Colon (tissue), 2 donors: ENCODE results near the gene CCDC77.

Source experiments
- FAIRE-seq: peaks from 2 replicates; lab custom pipeline; 2012; peaks lifted over from hg19 to GRCh38; lab: Jason Lieb, UNC
- donor health status: control.
- donor health status: control.

Gene CCDC77

DNA sequence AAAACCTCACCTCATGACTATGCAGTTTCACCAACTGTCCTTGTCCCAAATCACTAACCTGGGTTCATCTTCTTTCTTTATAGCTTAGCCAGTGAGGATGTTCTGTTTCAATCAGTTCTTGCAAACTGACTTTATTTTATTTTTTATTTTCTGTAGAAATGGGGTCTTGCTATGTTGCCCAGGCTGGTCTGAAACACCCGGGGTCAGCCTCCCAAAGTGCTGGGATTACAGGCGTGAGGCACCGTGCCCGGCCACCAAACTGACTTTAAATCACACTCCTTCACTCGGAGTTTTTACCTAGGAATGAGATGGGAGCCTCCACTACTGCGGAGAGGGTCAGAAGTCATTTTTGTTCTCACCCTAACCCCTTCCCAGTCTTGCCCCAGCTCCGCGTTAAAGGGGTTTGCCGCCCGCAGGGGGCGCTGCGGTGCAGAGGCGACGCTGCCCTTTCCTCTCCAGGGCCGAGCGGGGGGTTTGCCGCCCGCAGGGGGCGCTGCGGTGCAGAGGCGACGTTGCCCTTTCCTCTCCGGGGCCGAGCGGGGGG is 51.3 kb downstream of the CCDC77 start:
- no peak for FAIRE-seq

DNA sequence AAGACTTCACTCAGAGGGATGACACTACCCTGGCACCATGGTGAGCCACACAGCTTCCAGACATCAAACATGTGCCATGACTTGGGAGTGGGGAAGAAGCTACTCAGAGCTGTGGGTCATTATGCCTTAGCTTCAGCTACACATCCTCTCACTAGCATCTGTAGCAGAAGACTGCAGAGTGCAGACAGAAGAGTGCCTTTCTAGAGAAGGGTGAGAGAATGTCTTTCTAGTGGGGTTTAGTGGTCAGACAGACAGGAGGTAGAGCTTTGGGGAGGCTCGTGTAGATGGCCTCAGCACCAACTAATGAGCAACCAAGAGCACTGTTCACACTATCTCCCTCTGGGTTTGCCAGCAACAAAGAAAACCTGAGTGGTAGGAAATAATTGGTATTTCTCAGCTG is 53.4 kb downstream of the CCDC77 start:
- FAIRE-seq: no peak

DNA sequence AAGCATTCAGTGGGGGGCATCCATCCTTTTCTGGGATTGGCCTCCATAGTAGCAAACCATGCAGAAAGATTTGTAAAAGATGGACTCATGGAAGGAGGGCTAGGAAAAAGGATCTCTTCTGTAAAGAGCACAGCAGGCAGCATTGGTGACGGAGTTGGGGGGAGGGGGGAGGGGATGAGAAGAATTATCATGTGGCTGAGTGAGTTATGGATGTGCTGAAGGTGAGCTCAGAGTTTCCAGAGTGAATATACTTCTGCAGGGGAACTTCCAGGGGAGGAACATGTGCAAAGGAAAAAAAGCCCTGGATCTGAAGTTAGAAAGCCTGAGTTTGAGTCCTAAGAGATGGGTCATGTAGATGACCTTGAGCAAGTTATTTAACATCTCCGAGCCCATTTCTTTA is 54.4 kb downstream of the CCDC77 start:
- FAIRE-seq: no peak

DNA sequence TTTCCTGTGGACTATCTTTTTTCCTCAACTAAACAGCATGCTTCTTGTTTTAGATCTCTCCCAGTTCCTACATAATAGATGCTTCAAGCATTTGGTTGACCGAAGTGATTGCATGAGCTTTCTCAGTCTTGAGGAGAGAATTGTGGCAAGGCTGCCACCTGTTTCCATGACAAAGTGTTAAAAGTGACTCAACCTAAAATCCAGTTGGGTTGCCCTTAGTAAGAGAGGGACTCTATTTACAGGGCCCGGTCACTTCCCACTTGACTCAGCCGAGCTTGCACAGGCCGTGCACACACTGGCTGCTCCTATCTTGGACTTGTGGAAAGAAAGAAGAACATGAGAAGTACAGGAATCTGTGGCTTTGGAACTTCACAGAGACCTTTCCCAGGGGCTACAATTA is 56.2 kb downstream of the CCDC77 start:
- FAIRE-seq: no peak

DNA sequence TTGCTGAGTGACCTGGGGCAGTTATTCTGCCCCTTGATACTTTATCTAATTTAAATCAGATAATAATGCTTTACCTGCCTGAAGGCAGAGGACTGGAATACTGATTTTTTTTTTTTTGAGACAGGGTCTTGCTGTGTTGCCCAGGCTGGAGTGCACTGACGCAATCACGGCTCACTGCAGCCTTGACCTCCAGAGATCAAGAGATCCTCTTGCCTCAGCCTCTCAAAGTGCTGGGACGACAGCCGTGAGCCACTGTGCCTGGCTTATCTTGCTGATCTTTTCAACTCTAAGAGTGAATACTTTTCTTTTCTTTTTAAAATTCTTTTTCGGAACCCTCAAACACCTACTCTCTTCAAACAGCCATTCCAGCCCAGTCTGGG is 57.6 kb downstream of the CCDC77 start:
- FAIRE-seq: no peak

DNA sequence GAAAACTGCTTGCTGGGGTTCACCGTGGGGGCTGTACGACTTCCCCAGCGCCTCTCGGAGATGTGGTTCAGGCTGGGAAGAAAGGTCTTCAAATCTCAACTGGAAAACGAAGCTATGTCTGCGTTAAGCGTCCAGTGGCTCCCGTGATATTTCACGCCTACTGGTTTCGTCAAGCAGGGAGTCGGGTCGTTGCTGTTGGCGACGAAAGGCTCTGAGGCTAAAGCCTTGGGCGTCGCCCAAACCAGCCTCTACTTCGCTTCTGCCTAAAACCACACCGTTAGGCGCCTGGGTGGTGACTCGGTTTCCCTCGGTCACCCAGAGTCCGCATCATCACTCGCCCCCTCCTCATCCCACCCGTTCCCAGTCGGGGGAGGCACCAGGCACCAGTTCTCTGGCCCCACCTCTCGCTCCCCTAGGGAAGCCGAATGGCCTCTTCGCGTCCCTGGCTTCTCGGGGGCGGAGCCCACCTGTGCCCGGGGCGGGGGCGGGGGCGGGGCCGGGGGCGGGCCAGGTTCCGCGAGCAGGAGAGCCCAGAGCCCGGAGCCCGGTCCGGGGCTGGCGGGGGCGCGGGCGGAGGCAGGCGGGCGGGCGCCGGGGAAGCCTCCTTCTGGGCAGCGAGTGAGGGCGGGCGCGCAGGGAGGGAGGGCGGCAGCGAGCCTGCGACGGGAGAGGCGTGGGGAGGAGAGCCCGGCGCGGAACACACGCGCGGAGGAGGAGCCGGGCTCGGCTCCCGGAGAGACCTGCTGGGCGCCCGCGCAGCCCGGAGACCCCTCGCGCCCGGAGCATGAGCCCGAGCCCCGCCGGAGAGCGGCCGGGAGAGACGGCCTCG is 58.2 kb downstream of the CCDC77 start, which contains the start of gene B4GALNT3:
TSS of gene B4GALNT3 (plus strand) at position 510 of the 829 bp plus-strand sequence. CDS start 438 bp downstream, outside the sequence.
- no peak for FAIRE-seq

DNA sequence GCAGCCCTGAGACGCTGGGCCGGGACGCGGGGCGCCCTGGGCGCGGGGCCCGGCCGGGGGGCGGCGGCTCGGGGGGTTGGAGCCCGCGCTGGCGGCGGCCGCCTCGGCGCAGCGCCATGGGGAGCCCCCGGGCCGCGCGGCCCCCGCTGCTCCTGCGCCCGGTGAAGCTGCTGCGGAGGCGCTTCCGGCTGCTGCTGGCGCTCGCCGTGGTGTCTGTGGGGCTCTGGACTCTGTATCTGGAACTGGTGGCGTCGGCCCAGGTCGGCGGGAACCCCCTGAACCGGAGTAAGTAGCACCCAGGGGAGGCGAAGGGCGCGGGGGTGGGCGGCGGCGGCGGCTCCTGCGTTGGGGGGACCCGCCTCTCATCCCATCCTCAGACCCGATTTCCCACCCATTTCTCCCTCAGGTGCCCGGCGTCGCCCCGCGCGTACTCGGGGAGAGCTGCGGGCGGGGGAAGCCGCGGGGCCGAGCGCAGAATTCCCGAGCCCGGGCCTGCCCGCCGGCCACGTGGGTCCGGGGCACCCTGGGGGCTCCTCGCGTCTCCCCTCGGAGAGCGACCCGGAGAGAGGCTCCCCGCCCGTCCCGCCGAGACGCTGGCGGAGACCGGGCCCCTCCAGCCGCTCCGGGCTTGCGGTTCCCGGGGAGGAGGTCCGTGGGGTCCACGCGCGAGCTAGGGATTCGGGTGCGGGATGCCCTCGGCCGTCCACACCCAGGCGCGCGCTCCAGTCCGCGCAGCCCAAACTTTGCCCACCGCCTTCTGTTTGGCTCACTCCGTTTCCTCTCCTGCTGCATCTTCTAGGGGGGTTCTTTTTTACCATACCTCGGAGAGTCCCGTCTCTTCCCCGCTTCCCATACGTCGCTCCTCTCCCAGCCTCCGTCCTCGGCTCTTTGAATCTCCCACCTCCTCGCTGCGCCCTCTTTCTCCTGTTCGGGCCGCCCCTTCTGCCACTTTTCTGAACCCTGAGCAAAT is 59.1 kb downstream of the CCDC77 start:
- FAIRE-seq: no peak

DNA sequence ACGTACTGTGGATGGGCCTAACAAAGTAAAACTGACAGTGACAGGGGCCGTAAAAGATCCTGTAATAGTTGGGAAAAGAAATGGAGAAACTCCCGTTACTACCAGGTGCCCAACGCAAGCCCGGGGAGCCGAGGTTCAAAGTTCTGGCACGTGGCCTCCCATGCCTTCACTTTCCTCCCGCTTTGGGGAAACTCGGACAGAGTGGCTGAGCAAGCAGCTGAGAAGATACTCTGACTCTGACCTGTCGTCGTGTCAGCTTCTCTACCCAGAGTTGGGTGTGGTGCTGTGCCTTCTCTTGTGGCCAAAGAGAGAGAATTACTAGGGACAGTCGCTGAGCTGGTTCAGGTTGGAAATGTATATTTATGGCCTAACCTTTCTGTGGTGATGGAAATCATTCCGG is 60.0 kb downstream of the CCDC77 start:
- FAIRE-seq: no peak

DNA sequence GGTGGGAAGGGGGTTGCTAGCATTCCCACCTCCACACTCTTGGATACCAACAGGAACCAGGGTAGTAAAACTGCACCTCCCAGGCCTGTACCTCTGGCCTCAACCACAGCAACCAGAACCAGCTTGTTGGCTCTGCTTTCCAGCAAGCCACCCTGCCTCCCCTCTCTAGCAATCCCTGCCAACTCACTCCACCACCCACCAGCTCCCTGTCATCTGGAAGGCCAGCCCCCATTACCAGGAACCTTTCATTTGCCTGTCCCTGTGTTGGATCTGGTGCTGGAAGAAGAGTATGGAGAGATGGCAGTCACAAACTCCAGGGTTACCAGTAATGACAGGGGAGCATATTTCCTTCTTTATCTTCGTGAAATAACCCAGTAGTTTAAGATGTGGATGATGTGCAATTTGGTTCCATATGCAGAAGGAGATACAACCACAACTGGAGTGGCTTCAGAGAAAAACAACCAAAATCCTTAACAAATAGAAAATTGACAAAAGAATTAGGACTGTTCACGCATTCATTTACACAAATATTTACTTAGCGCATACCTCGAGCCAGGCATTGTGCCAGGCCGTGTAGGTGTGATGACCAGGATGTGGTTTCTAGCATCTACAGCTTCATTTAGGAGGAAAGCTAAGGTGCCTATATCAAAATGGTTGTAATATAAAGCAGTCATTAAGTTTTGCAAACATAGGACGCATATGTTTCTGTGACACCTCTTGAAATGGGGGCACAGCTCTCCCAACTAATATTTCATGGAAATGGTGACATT is 61.7 kb downstream of the CCDC77 start:
- FAIRE-seq: no peak

DNA sequence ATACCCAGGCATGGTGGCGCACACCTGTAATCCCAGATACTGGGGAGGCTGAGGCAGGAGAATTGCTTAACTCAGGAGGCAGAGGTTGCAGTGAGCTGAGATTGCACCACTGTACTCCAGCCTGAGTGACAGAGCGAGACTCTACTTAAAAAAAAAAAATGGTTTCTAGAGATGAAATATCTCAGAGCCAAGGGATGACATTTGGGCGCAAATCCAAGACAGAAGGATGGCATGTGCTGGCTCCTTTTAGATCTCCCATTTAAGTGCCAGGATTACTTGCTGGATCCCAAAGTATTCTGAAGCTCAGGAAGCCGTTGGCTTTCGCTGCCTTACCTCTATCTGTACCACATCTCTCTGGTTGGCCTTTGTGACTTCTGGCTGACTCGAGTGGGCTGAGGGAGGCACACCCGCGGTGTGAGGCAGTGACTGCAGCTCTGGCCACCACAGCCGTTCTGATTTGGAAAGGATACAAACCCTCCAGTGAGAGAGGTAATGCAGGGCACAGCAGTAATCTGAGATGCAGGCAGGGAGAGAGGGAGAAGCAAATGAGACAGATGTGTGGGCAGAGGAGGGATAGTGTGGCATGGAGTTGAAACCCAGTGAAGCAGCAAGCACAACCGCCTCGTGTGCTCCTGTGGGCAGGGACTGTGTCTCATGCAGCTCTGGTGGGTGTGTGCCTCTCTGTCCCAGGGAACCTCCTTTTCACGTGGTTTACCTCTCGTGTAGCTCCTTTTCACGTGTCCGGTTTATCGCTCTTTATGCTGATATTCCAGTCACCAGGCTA is 63.2 kb downstream of the CCDC77 start:
- no peak for FAIRE-seq

DNA sequence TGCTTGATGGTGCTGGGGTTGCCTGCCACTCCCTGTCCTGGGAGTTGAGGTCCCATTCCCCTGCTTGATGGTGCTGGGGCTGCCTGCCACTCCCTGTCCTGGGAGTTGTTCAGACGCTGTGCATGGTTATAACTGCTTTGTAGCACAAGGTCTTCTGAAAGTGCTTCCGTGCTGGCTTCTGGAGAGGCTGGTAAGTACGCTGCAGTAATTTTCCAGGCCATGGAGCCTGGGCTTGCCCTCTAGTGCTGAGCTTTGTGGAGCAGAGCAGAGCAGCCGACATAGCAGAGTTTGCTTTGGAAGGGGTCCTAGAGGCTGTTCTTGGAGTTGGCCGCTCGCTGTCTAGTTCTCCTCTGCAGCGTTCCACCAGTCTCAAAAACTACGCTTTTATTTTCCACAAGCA is 64.6 kb downstream of the CCDC77 start:
- FAIRE-seq: no peak

DNA sequence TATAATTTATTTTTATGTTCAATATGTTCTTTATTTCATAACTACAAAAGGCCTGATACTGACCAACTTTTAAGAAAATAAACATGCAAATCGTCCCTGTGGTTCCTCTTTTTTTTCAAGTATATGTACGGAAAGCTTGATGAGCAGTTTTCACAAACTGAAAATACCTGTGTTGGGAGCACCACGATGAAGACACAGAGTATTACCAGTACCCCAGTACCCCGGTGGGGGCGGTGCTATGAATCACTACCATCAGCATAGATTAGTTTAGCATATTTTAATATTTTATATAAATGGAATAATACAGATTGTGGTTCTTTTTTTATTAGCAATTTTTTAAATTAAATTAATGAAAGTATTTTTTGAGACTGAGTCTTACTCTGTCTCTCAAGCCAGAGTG is 65.3 kb downstream of the CCDC77 start:
- FAIRE-seq: no peak

DNA sequence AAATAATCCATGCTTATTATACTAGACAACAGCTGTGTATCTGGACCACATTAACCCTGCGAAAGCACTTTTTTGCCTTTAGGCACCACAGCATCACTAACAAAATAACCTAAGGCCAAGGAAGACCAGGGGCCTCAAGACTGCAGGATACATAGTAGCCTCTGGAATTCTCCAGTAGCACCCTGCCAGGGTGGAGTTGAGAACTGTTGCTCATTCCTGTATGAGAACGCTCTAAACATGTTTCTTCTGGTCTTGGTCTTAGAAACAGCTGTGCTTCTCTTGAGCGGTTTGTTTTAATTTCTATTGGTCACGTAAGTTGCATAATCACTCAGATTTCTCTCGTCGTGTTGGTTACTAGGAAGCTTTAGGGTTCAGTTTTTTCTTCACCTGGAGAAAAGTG is 66.1 kb downstream of the CCDC77 start:
- FAIRE-seq: no peak

DNA sequence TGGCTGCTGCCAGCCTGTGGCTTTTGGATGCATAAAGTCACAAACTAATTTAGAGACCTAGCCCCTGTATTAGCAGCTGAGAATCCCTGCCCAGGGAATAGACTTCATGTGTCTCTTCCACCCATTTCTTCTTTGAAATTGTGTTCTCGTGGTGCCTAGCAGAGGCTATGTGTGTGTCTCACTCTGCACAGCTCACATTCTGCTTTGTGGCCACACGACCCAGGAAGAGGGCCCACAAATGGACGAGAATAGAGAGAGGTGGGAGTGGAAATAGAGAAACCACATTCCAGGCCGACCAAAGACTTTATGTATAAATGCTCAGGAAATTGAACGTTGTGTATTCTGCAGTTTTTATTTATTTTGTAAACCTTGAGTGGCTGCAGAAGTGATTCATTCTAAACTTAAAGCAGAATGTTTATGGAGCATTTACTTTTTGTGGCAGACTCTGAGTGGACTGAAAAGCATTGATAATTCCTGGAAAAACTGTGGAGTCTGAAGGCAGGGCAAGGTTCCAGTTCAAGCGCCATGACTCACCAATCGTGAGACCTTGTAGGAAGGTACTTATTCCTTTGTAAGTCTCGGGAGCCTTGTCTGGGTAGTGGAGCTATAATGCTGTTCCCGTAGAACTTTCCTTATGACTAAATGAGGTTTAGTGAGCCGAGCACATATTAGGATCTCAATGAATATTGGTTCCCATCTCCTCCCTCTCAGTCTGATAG is 67.4 kb downstream of the CCDC77 start:
- no peak for FAIRE-seq

DNA sequence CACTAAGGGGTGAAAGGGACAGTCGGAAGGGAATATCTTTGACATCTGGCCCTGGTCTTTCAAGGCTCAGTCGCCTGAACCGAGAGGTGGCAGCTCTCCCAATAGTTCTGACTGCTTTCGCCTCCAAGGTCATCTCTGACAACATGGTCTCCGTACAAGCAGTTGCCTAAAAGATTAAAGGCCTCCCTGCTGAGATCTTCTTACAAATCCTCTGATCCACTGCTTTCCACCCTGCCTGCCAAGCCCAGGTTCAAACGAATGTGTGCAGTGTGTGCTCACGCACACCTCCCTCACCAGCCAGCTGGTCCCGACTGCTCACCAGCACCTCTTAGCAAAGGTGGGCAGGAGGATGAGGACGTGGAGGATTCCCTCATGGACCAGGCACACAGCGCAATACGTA is 68.7 kb downstream of the CCDC77 start:
- no peak for FAIRE-seq

DNA sequence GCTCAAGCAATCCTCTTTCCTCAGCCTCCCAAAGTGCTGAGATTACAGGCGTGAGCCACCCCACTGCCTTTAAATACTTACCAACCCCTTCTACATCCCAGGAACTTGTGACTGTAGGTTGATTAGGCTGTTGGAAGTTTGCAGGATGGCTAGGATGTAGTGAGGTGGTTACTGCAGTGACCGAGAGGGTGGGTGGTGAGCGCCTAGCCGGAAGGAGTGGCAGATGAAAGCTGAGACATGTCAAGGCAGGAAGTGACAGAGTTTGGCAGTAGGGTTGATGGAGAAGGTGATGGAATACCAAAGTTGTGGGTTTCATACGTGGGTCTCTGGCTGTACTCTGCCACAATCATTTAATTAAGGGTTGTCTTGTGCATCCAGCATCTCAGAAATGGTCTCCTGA is 71.8 kb downstream of the CCDC77 start:
- FAIRE-seq: no peak

DNA sequence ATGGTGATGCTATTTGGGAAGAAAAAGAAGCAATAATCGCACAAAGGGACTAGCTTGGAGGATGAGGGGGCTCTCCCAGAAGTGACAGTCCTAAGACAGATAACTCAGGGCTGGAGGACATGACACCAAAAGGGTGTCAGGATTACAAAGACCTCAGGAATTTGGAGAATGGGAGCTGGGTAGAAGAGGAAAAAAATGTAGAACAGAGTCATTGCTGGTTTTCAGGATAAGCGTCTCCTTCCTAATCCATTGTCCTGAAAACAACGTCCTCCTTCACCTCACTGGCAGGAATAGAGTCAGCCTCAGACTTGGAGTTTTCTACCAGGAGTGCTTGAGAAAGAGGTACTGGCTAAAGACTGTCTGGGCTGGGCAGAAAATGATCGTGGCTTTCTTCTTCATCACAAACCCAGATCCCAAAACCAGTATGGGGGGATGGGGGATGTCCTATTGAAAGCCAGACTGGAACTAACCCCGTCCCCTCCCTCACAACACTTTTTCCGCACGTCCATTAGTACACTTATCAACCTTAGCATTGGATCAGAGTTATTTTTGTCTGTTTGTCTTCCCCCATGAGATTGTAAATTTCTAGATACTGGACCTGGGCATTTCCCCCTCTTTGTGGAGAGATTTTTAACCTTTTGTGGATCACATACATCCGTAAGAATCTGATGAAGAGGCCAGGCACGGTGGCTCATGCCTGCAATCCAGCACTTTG is 72.6 kb downstream of the CCDC77 start:
- no peak for FAIRE-seq

DNA sequence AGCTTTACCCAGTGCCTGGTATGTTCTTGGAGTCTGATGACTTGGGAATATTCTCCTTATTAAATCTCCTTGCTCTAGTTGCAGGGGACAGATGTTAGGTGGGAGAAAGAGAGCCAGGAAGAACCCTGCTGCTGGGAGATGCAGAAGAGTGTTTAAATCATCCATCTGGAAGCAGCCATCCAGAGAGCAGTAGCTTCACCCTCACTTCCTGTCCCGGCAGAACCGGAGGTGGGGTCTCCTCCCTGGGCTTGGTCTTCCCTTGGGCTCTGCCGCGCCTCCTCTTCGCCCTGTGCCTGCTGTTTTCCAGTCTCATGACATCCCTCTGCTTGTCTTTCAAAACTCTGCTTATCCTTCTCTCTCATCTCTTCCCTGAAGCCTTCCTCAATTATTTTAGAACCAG is 73.8 kb downstream of the CCDC77 start:
- no peak for FAIRE-seq

DNA sequence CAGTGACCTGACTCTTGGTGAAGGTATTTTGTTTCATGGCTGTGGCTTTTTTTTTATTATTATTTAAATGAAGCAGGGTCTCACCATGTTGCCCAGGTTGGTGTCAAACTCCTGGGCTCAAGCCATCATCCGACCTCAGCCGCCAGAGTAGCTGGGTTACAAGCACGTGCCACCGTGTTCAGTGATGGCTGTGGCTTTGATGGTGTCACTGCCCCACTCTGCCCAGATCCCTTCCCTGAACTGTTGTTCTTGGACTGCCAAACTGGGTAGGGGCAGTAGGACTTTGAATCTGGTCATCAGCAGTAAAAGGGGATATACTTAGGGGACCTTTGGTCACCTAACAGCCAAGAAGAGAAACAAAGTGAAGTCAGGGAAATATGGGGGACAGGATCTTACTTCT is 77.7 kb downstream of the CCDC77 start:
- no peak for FAIRE-seq
